Midbrain (tissue), 1 donor: Measurements from ENCODE around the gene HMCN2.
A peak's percentile ranks its signal among the peaks of the same experiment; 100 is the strongest.

Source experiments
- DNase-seq: peaks from one replicate; lab custom pipeline; 2025; lab: John Stamatoyannopoulos, UW

Gene HMCN2

GRCh38 chr9:130451509-130452388 lies 186.2 kb downstream of the HMCN2 start:
- no peak for DNase-seq

- no peak for DNase-seq
Observed at GRCh38 chr9:130452835-130453234, 187.3 kb downstream of the HMCN2 start.

GRCh38 chr9:130453487-130453886 lies 187.9 kb downstream of the HMCN2 start:
- DNase-seq: no peak

DNA sequence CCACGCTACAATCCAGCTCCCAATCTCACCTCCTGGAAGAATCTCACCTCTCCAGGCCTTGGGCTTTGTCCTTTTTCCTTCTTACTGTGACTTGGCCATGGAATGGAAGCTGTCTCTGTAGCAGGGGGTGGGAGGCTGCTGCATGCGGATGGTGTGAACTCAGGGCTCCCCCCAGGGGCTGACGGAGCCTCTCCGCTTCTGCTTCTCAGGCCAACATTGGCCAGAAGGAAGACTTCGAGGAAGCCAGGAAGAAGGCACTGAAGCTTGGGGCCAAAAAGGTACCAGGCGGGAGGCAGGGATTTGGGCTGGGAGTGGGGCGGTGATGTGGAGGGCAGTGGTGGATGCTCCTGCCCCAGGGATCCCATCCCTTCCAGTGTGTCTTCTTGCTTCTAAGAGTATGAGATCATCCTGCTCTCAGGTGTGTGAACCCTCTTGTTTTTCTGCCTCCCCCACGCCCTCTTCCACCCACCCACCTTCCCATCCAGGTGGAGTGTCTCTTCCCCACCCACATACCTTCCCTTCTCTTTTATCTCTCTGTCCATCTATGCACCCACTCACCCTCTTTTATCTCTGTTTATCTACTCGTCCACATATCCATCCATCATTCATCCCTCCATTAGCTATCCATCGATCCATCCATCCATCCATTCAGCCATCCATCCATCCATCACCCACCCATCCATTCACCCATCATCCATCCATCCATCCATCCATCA lies 188.7 kb downstream of the HMCN2 start:
- no peak for DNase-seq

DNA sequence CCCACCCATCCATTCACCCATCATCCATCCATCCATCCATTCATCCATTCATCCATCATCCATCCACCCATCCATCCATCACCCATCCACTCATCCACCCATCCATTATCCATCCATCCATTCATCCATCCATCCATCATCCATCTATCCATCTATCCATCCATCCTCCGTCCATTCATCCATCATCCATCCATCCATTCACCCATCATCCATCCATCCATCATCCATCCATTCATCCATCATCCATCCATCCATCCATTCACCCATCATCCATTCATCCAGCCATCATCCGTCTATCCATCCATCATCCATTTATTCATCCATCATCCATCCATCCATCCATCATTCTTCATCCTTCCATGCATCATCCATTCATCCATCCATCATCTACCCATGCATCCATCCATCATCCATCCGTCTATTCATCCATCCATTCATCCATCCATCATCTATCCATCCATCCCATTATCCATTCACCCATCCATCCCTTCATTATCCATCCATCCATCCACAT lies 189.3 kb downstream of the HMCN2 start:
- DNase-seq: no peak

GRCh38 chr9:130458027-130458803 lies 192.7 kb downstream of the HMCN2 start:
- no peak for DNase-seq

DNA sequence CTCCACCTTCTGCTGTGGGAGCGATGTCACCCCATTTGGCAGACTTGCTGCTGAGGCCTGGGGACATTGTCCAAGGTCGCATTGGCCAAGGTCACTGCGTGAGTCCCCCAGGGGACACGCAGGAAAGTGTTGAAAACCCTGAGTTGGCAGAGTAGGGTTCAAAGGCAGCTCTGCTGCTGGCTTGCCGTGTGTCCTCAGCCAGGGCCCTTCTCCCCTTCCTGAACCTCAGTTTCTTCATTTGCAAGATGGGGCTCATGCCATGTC lies 193.2 kb downstream of the HMCN2 start:
- no peak for DNase-seq

DNA sequence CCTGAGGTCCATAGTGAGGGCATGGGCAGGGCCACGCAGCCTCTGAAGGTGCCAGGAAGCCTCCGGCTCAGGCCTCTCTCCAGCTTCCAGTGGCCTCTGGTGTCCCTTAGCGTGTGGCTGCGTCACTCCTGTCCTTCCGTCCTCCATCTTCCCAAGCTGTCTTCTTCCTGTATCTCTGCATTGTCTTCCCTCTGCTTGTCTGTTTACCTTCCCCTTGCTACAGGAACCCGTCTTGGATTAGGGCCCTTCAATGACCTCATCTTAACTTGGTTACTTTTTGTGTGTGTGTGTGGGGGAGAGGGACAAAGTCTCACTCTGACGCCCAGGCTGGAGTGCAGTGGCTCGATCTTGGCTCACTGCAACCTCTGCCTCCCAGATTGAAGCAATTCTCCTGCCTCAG lies 193.6 kb downstream of the HMCN2 start:
- DNase-seq: no peak

GRCh38 chr9:130459941-130460669 lies 194.5 kb downstream of the HMCN2 start:
- no peak for DNase-seq

- DNase-seq: peak; percentile 67
Observed at GRCh38 chr9:130461218-130461630, 195.7 kb downstream of the HMCN2 start.

DNA sequence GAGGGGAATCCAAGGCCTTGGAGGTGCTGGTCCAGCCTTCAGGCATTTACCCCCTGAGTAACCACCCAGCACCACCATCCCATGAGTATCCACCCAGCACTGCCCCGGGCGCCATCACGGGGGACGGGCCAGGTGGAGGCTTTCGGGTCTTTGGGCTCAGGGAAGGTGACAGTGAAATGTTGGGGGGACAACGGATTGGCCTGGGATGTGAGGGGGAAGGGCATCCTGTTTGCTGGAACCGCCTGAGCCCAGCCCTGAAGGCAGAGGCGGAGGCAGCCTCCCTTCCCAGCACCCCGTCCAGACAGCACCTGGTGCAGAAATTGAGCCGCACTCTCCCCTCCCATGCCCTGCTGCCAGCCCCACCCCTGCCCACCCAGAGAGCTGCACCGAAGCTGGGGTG lies 196.2 kb downstream of the HMCN2 start:
- DNase-seq: no peak

- no peak for DNase-seq
Observed at GRCh38 chr9:130462685-130463540, 197.4 kb downstream of the HMCN2 start.

DNA sequence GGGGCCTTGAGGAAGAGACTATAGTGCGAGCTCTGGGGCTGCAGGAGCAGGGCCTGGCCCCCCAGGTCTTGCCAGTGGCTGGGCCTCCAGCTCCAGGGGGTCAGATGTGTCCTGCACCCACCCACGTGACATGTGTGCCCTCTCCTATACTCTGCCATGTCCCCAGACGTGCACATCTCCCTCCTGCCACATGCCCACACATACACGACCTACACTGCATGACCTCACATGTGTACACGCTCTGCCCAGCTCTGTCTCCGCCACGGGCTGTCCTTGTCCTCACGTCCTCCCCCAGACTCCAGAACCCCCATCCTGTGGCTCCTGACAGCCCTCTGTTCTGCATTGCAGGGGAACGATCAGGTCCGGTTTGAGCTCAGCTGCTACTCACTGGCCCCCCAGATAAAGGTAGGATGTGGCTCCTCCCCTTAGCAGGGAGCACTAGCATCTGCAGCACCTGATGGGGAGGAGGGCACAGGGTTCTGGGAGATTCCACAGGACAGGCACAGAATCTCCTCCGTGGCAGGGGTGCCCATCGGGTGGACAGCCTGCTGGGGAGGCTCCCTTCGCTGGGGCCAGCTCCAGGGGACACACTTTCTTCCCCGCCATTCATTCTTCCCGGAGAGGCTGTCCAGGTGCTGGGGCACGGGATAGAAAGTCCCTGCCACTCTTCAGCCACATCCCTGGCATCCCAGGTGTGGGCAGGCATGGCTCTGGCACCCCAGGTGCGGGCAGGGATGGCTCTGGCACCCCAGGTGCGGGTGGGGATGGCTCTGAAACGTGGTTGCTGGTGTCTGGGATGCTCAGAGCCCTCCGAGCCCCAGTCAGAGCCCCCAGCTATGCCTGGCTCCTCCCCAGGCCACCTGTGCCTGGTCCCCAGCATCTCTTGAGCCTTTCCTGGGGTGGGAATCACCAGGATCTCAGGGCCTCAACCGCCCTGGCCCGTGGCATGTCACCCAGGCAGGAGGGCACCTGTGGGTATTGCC lies 198.5 kb downstream of the HMCN2 start:
- DNase-seq: no peak

GRCh38 chr9:130465383-130466096 lies 200.0 kb downstream of the HMCN2 start:
- no peak for DNase-seq

- no peak for DNase-seq
Observed at GRCh38 chr9:130466537-130467217, 201.1 kb downstream of the HMCN2 start.

GRCh38 chr9:130467316-130467715 lies 201.8 kb downstream of the HMCN2 start:
- DNase-seq: no peak

DNA sequence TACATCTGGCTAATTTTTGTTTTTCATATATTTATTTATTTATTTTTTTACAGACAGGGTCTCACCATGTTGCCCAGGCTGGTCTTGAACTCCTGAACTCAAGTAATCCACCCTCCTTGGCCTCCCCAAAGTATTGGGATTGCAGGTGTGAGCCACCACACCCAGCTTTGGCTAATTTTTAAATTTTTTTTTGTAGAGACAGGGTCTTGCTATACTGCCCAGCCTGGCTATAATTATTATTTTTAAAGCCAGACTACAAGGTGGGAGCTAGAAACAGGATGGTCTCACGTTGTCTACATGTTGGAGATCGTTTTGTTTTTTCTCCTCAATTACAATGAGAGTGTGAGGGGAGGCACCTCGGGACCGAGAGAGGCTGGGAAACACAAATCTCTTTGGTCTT lies 203.0 kb downstream of the HMCN2 start:
- no peak for DNase-seq

GRCh38 chr9:130470269-130470668 lies 204.7 kb downstream of the HMCN2 start:
- no peak for DNase-seq
